ENCODE measurements around the gene NEK7.

- TF ChIP-seq, protein P1, sequence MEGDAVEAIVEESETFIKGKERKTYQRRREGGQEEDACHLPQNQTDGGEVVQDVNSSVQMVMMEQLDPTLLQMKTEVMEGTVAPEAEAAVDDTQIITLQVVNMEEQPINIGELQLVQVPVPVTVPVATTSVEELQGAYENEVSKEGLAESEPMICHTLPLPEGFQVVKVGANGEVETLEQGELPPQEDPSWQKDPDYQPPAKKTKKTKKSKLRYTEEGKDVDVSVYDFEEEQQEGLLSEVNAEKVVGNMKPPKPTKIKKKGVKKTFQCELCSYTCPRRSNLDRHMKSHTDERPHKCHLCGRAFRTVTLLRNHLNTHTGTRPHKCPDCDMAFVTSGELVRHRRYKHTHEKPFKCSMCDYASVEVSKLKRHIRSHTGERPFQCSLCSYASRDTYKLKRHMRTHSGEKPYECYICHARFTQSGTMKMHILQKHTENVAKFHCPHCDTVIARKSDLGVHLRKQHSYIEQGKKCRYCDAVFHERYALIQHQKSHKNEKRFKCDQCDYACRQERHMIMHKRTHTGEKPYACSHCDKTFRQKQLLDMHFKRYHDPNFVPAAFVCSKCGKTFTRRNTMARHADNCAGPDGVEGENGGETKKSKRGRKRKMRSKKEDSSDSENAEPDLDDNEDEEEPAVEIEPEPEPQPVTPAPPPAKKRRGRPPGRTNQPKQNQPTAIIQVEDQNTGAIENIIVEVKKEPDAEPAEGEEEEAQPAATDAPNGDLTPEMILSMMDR (IDR thresholded peaks at IDR 0.05; ENCODE audit: insufficient read depth, low read length, poor library complexity, severe bottlenecking), result no peak
- no peak for TF ChIP-seq EZH2phosphoT487 (conservative IDR thresholded peaks at IDR 0.05; ENCODE audit: low read length)
Measured at GRCh38 chr1:198214924-198215323, 58.1 kb downstream of the NEK7 start.
